Measurements from ENCODE around the gene GAL3ST2. TPM values are rescaled to one million over a fixed set of nuclear protein-coding genes. Genes with fewer than 3 reads are reported as not detected.
"Not testable (repeated sequence)": the region's sequence is repeated elsewhere in the genome, so short reads cannot be mapped to it uniquely, and the experiment has no call there.

GAL3ST2 gene
- total RNA-seq, 5 donors from 2014 or later (not counting 1 experiment from before 2014, with no cell fraction given), result 0.80 to 1.4 TPM; not detected in 3

- peaks cover 0 to 1% (median 0%) of the 10 kb centered on the region in 3 donors for H3K9me3 Mint-ChIP-seq
- Histone ChIP-seq H3K9me3 (no peaks in the 10 kb centered on the region), H3K4me1 (ENCODE audit: control insufficient read depth in 1 of 2, extremely low read depth in 1 of 2, insufficient read depth in 2 of 2, low read length in 2 of 2) (no peaks in the 10 kb centered on the region), H3K27me3 (replicated peaks in 1 of 2; ENCODE audit: control insufficient read depth in 2 of 2, extremely low read depth in 1 of 2, insufficient read depth in 2 of 2, low read length in 1 of 2) (peaks cover 0 to 4% of the 10 kb centered on the region in 2 experiments), H3K4me3 (ENCODE audit: control insufficient read depth in 1 of 2, extremely low read depth in 1 of 2, low read length in 1 of 2) (no peak overlapping the region), H3K36me3 (ENCODE audit: control insufficient read depth in 2 of 2, extremely low read depth in 1 of 2, insufficient read depth in 1 of 2, low read length in 1 of 2) (no peaks in the 10 kb centered on the region), H3K27ac (ENCODE audit: low read length) (no peak overlapping the region)
- peaks cover 5 to 13% of the 10 kb centered on the region in 2 donors for H3K27me3 Mint-ChIP-seq
- H3K27ac Mint-ChIP-seq, result no peak overlapping the region
- ChIA-PET CTCF (no interaction called here), POLR2A (no interaction called here)
- DNase-seq (no peak), ATAC-seq (replicated peaks in 1 of 4) (no peak)
- 48% methylated on average over 3 of the region's 13 CpGs for WGBS (ENCODE audit: insufficient coverage)
- H3K4me1 Mint-ChIP-seq, result peaks cover 0 to 15% (median 4%) of the 10 kb centered on the region in 3 donors
- no peak overlapping the region for H3K4me3 Mint-ChIP-seq
- no peaks in the 10 kb centered on the region for H3K36me3 Mint-ChIP-seq
Measured at GRCh38 chr2:241833101-241833663, 56.6 kb downstream of the GAL3ST2 start.

- H3K9me3 Mint-ChIP-seq; H3K36me3 ChIP-seq (ENCODE audit: control insufficient read depth in 2 of 2, extremely low read depth in 1 of 2, insufficient read depth in 1 of 2, low read length in 1 of 2); H3K9me3 ChIP-seq; H3K27ac Mint-ChIP-seq; H3K4me3 ChIP-seq (ENCODE audit: control insufficient read depth in 1 of 2, extremely low read depth in 1 of 2, low read length in 1 of 2); POLR2A ChIA-PET; CTCF ChIA-PET; H3K4me1 ChIP-seq (ENCODE audit: control insufficient read depth in 1 of 2, extremely low read depth in 1 of 2, insufficient read depth in 2 of 2, low read length in 2 of 2); ATAC-seq (replicated peaks in 1 of 4); H3K27ac ChIP-seq (ENCODE audit: low read length); H3K4me3 Mint-ChIP-seq; H3K36me3 Mint-ChIP-seq; DNase-seq; H3K27me3 ChIP-seq (replicated peaks in 1 of 2; ENCODE audit: control insufficient read depth in 2 of 2, extremely low read depth in 1 of 2, insufficient read depth in 2 of 2, low read length in 1 of 2): not testable (repeated sequence)
- WGBS (ENCODE audit: insufficient coverage), result 94% methylated on average over 16 of the region's 28 CpGs
- Mint-ChIP-seq H3K27me3 (peaks cover 5 to 11% of the 10 kb centered on the region in 2 donors), H3K4me1 (peaks cover 2 to 21% (median 8%) of the 10 kb centered on the region in 3 donors)
Measured at GRCh38 chr2:241833756-241834526, 57.3 kb downstream of the GAL3ST2 start.

- no peak overlapping the region for H3K27ac Mint-ChIP-seq
- CTCF ChIA-PET, result no interaction called here
Measured at GRCh38 chr2:241834527-241835210, 58.0 kb downstream of the GAL3ST2 start.

DNA sequence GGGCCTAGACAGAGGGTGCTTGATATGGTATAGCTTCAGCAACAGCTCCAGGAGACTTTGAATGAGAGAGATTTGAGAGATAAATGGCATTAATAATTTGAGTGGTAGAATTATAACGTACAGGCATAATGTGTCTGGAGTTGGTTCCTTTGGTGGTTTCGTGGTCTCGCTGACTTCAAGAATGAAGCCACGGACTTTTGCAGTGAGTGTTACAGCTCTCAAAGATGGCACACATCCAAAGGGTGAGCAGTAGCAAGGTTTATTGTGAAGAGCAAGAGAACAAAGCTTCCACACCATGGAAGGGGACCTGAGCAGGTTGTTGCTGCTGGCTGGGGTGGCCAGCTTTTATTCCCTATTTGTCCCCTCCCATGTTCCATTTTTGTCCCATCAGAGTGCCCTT is 59.0 kb downstream of the GAL3ST2 start:
- H3K4me1 Mint-ChIP-seq, result peaks cover 2 to 21% (median 8%) of the 10 kb centered on the region in 3 donors
- H3K27me3 Mint-ChIP-seq, result peaks cover 5 to 11% of the 10 kb centered on the region in 2 donors
- Histone ChIP-seq H3K27ac (ENCODE audit: low read length) (no peak overlapping the region), H3K36me3 (ENCODE audit: control insufficient read depth in 2 of 2, extremely low read depth in 1 of 2, insufficient read depth in 1 of 2, low read length in 1 of 2) (no peaks in the 10 kb centered on the region), H3K4me1 (ENCODE audit: control insufficient read depth in 1 of 2, extremely low read depth in 1 of 2, insufficient read depth in 2 of 2, low read length in 2 of 2) (no peaks in the 10 kb centered on the region), H3K27me3 (replicated peaks in 1 of 2; ENCODE audit: control insufficient read depth in 2 of 2, extremely low read depth in 1 of 2, insufficient read depth in 2 of 2, low read length in 1 of 2) (peaks cover 0 to 4% of the 10 kb centered on the region in 2 experiments), H3K9me3 (no peaks in the 10 kb centered on the region), H3K4me3 (ENCODE audit: control insufficient read depth in 1 of 2, extremely low read depth in 1 of 2, low read length in 1 of 2) (no peak overlapping the region)
- 57% methylated on average over 4 of the region's 4 CpGs for WGBS (ENCODE audit: insufficient coverage)
- no peak overlapping the region for H3K27ac Mint-ChIP-seq
- no peaks in the 10 kb centered on the region for H3K36me3 Mint-ChIP-seq
- ChIA-PET CTCF (no interaction called here), POLR2A (interaction anchor here in 1 of 2 donors (0.6 kb wide), 1 partner anchor 83 kb away, joined by 3 read pairs; no protein-coding TSS in a partner anchor)
- H3K9me3 Mint-ChIP-seq, result no peaks in the 10 kb centered on the region
- H3K4me3 Mint-ChIP-seq, result no peak overlapping the region
- ATAC-seq (replicated peaks in 1 of 4) (no peak), DNase-seq (no peak)

More at GRCh38 chr2:241834527-241835210, 58.0 kb downstream of the GAL3ST2 start:
- peaks cover 5 to 11% of the 10 kb centered on the region in 2 donors for H3K27me3 Mint-ChIP-seq
- H3K9me3 Mint-ChIP-seq, result no peaks in the 10 kb centered on the region
- 89% methylated on average over 8 of the region's 10 CpGs for WGBS (ENCODE audit: insufficient coverage)
- Histone ChIP-seq H3K9me3 (no peaks in the 10 kb centered on the region), H3K27ac (ENCODE audit: low read length) (no peak overlapping the region), H3K4me3 (ENCODE audit: control insufficient read depth in 1 of 2, extremely low read depth in 1 of 2, low read length in 1 of 2) (no peak overlapping the region), H3K27me3 (replicated peaks in 1 of 2; ENCODE audit: control insufficient read depth in 2 of 2, extremely low read depth in 1 of 2, insufficient read depth in 2 of 2, low read length in 1 of 2) (peaks cover 0 to 4% of the 10 kb centered on the region in 2 experiments), H3K36me3 (ENCODE audit: control insufficient read depth in 2 of 2, extremely low read depth in 1 of 2, insufficient read depth in 1 of 2, low read length in 1 of 2) (no peaks in the 10 kb centered on the region), H3K4me1 (ENCODE audit: control insufficient read depth in 1 of 2, extremely low read depth in 1 of 2, insufficient read depth in 2 of 2, low read length in 2 of 2) (no peaks in the 10 kb centered on the region)
- peaks cover 2 to 21% (median 8%) of the 10 kb centered on the region in 3 donors for H3K4me1 Mint-ChIP-seq
- ATAC-seq (replicated peaks in 1 of 4) (no peak), DNase-seq (no peak)
- no peak overlapping the region for H3K4me3 Mint-ChIP-seq
- H3K36me3 Mint-ChIP-seq, result no peaks in the 10 kb centered on the region
- POLR2A ChIA-PET, result no interaction called here

DNA sequence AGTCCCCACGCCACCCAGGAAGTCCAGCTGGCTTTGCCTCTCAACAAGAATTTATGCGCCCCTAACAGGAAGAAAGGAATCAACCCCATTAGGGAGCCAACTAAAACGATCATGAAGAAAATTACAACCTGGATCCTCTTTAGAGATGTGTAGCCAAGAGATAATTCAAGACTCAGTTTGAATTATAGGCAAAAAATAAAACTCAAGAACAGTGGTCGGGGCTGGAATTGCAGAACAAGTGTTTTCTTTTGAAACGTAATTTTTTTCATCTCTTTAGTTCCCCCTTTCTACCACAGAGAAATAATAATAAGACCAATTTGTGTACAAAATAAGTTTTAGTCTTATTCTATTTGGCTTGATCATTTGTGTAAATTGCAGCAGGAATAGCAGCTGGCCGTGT is 59.7 kb downstream of the GAL3ST2 start:
- ChIA-PET POLR2A (no interaction called here), CTCF (interaction anchor here in 1 of 2 donors (0.6 kb wide), 1 partner anchor 37 kb away, joined by 3 read pairs; no protein-coding TSS in a partner anchor)
- Mint-ChIP-seq H3K27me3 (peaks cover 5 to 11% of the 10 kb centered on the region in 2 donors), H3K27ac (no peak overlapping the region), H3K36me3 (no peaks in the 10 kb centered on the region), H3K4me3 (no peak overlapping the region), H3K9me3 (no peaks in the 10 kb centered on the region), H3K4me1 (peaks cover 2 to 21% (median 8%) of the 10 kb centered on the region in 3 donors)
- H3K4me3 ChIP-seq (ENCODE audit: control insufficient read depth in 1 of 2, extremely low read depth in 1 of 2, low read length in 1 of 2), result no peak overlapping the region
- DNase-seq (no peak), ATAC-seq (replicated peaks in 1 of 4) (no peak)
- H3K4me1 ChIP-seq (ENCODE audit: control insufficient read depth in 1 of 2, extremely low read depth in 1 of 2, insufficient read depth in 2 of 2, low read length in 2 of 2), result no peaks in the 10 kb centered on the region
- H3K27me3 ChIP-seq (replicated peaks in 1 of 2; ENCODE audit: control insufficient read depth in 2 of 2, extremely low read depth in 1 of 2, insufficient read depth in 2 of 2, low read length in 1 of 2), result peaks cover 0 to 4% of the 10 kb centered on the region in 2 experiments
- no CpG with 5 or more reads among the region's 6 CpGs for WGBS (ENCODE audit: insufficient coverage)
- no peaks in the 10 kb centered on the region for H3K9me3 ChIP-seq
- no peaks in the 10 kb centered on the region for H3K36me3 ChIP-seq (ENCODE audit: control insufficient read depth in 2 of 2, extremely low read depth in 1 of 2, insufficient read depth in 1 of 2, low read length in 1 of 2)
- H3K27ac ChIP-seq (ENCODE audit: low read length), result no peak overlapping the region

DNA sequence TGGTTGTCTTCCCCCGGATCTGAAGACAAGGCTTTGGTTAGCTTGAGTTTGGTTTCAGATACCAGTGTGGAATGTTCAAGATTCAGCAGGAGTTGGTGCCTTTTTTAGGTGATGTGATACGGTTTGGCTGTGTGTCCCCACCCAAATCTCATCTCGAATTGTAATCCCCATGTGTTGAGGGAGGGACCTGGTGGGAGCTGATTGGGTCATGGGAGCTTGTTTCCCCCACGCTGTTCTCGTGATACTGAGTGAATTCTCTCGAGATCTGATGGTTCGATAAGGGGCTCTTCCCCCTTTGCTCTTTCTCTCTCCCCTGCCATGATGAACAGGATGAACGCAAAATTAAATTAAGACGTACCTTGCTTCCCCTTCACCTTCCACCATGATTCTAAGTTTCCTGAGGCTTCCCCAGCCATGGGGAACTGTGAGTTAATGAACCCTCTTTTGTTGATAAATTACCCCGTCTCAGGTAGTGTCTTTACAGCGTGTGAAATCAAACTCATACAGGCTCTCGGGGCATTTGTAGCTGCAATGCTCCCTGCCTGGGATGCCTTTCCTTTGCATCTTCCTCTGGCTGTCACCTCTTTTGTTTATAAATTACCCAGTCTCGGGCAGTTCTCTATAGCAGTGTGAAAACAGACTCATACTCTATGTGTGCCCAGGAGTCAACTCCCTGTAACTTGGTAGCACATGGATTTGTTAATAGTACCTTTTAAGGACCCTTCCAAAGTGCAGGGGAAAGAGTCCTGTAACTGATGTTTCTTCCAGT is 60.8 kb downstream of the GAL3ST2 start:
- CTCF ChIA-PET, result no interaction called here
- Mint-ChIP-seq H3K27ac (no peak overlapping the region), H3K9me3 (no peaks in the 10 kb centered on the region), H3K36me3 (no peaks in the 10 kb centered on the region), H3K4me1 (peaks cover 2 to 22% (median 8%) of the 10 kb centered on the region in 3 donors), H3K4me3 (no peak overlapping the region), H3K27me3 (peaks cover 0 to 6% of the 10 kb centered on the region in 2 donors)
- DNase-seq (no peak), ATAC-seq (replicated peaks in 1 of 4) (no peak)
- Histone ChIP-seq H3K4me1 (ENCODE audit: control insufficient read depth in 1 of 2, extremely low read depth in 1 of 2, insufficient read depth in 2 of 2, low read length in 2 of 2) (peaks cover 0 to under 1% of the 10 kb centered on the region in 2 experiments), H3K27me3 (replicated peaks in 1 of 2; ENCODE audit: control insufficient read depth in 2 of 2, extremely low read depth in 1 of 2, insufficient read depth in 2 of 2, low read length in 1 of 2) (peaks cover 0 to 4% of the 10 kb centered on the region in 2 experiments), H3K9me3 (no peaks in the 10 kb centered on the region), H3K36me3 (ENCODE audit: control insufficient read depth in 2 of 2, extremely low read depth in 1 of 2, insufficient read depth in 1 of 2, low read length in 1 of 2) (no peaks in the 10 kb centered on the region), H3K4me3 (ENCODE audit: control insufficient read depth in 1 of 2, extremely low read depth in 1 of 2, low read length in 1 of 2) (no peak overlapping the region), H3K27ac (ENCODE audit: low read length) (no peak overlapping the region)
- POLR2A ChIA-PET, result no interaction called here
- 78% methylated on average over 6 of the region's 13 CpGs for WGBS (ENCODE audit: insufficient coverage)
